SK-N-MC (cell line): Measurements from ENCODE around the gene LILRB4.
"Not testable (repeated sequence)": the region's sequence is repeated elsewhere in the genome, so short reads cannot be mapped to it uniquely, and the experiment has no call there.

ENCODE experiments used
- FOXP2 ChIP-seq: optimal IDR thresholded peaks from 2 replicates; pipeline ENCODE3; 2011; ENCODE audit warnings: mild to moderate bottlenecking, moderate library complexity; ENCODE audit not compliant: insufficient read depth; ENCODE audit errors: extremely low read length, control extremely low read depth
- POLR2AphosphoS5 ChIP-seq: IDR thresholded peaks from 2 replicates; pipeline ENCODE4 v1.6.1; 2012; ENCODE audit warnings: mild to moderate bottlenecking, low read depth, low read length, borderline replicate concordance

GRCh38 chr19:54643583-54643982, 19.2 kb upstream of the LILRB4 start:
- not testable (repeated sequence) for TF ChIP-seq POLR2AphosphoS5, FOXP2
